HepG2 (cell line): ENCODE measurements around the gene TEX101.
"Not testable (repeated sequence)": the region's sequence is repeated elsewhere in the genome, so short reads cannot be mapped to it uniquely, and the experiment has no call there.

ENCODE experiments used
- CREB1 ChIP-seq, 2 experiments: fragments of 450-650 bp in 1 of 2; IDR thresholded peaks; 2 replicates each; pipeline ENCODE4 v1.6.1; 2016 to 2017; ENCODE audit warnings: control low read depth in 1 of 2, mild to moderate bottlenecking in 1 of 2, missing compliant biosample characterization in 1 of 2, missing genetic modification characterization in 1 of 2
- CTCF ChIP-seq: sonication (generic); formaldehyde crosslinking; IDR thresholded peaks from 2 replicates; pipeline ENCODE4 v1.5.0; 2020; ENCODE audit warnings: mild to moderate bottlenecking, missing genetic modification reagents, moderate library complexity
- MAFF ChIP-seq: IDR thresholded peaks from 2 replicates; pipeline ENCODE4 v1.6.1; 2011; ENCODE audit warnings: low read depth, low read length, improper control_type of control experiment
- MEF2D ChIP-seq: sonication (generic); formaldehyde crosslinking; IDR thresholded peaks from 2 replicates; pipeline ENCODE4 v1.5.1; 2020; ENCODE audit warnings: mild to moderate bottlenecking, missing genetic modification reagents
- SOX6 ChIP-seq, 2 experiments: fragments of 450-650 bp in 1 of 2; sonication (generic) in 1 of 2; formaldehyde crosslinking in 1 of 2; IDR thresholded peaks; 2 replicates each; pipeline versions ENCODE4 v1.4.0 to v1.6.1; 2017 to 2020; ENCODE audit warnings: antibody characterized with exemption in 1 of 2, mild to moderate bottlenecking in 1 of 2, missing genetic modification reagents in 1 of 2
- ZNF792 ChIP-seq: IDR thresholded peaks from 2 replicates; pipeline ENCODE4 v1.6.1; 2016

GRCh38 chr19:43368897-43369296 lies 45.8 kb upstream of the TEX101 start:
- not testable (repeated sequence) for TF ChIP-seq MEF2D (CRISPR knock-in tag); CREB1 (IDR thresholded peaks at IDR 0.05); CREB1 (CRISPR knock-in tag; IDR thresholded peaks at IDR 0.05); MAFF; CTCF (CRISPR knock-in tag); ZNF792 (CRISPR knock-in tag); SOX6 (IDR thresholded peaks at IDR 0.05); SOX6 (CRISPR knock-in tag; IDR thresholded peaks at IDR 0.05)
